D721Med (cell line): ENCODE data around the gene FASTKD3.

Source experiments
- DNase-seq: peaks from one replicate; pipeline ENCODE4 v3.0.0; 2011; ENCODE audit warnings: low spot score; ENCODE audit not compliant: insufficient read length
- FAIRE-seq: peaks from 2 replicates; lab custom pipeline; 2011; peaks lifted over from hg19 to GRCh38; lab: Jason Lieb, UNC
- TF ChIP-seq, protein P1 (sequence below): IDR thresholded peaks from 2 replicates; pipeline ENCODE4 v1.5.1; 2012; ENCODE audit warnings: mild to moderate bottlenecking, control low read depth; ENCODE audit not compliant: insufficient read depth; ENCODE audit errors: missing control alignments

The FASTKD3 gene

DNA sequence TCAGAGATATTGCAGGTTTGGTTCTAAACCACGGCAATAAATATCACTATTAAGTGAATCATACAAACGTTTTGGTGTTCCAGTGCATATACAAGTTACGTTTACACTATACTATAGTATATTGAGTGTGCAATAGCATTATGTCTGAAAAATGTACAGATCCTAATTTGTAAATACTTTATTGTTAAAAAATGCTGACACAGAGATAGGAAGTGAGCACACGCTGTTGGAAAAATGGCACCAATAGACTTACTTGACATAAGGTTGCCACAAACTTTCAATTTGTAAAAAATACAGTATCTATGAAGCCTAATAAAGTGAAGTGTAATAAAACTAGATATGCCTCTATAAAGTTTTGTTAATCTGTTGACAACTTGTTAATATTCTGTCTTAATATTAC is 33.8 kb downstream of the FASTKD3 start:
- DNase-seq: no peak
- TF ChIP-seq, protein P1, sequence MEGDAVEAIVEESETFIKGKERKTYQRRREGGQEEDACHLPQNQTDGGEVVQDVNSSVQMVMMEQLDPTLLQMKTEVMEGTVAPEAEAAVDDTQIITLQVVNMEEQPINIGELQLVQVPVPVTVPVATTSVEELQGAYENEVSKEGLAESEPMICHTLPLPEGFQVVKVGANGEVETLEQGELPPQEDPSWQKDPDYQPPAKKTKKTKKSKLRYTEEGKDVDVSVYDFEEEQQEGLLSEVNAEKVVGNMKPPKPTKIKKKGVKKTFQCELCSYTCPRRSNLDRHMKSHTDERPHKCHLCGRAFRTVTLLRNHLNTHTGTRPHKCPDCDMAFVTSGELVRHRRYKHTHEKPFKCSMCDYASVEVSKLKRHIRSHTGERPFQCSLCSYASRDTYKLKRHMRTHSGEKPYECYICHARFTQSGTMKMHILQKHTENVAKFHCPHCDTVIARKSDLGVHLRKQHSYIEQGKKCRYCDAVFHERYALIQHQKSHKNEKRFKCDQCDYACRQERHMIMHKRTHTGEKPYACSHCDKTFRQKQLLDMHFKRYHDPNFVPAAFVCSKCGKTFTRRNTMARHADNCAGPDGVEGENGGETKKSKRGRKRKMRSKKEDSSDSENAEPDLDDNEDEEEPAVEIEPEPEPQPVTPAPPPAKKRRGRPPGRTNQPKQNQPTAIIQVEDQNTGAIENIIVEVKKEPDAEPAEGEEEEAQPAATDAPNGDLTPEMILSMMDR: no peak
- no peak for FAIRE-seq

DNA sequence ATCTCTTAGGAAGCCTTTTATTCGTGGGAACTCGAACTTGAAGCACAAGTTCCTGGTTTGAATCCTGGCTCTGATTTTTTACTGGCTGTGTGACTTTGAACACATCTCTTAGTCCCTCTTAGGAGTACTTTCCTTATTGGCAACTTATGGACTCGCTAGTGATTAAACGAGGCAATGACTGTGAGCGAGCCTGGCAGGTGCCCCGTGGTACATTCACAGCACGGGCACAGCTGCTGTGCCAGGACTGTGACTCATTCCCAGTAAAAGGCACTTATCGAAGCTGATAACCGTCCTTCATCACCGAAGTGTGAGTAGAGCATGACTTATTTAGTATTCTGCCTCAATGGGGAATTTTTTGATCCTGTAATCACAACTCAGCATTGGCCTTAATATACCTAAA is 40.6 kb downstream of the FASTKD3 start:
- no peak for DNase-seq
- TF ChIP-seq, protein P1: no peak
- no peak for FAIRE-seq

DNA sequence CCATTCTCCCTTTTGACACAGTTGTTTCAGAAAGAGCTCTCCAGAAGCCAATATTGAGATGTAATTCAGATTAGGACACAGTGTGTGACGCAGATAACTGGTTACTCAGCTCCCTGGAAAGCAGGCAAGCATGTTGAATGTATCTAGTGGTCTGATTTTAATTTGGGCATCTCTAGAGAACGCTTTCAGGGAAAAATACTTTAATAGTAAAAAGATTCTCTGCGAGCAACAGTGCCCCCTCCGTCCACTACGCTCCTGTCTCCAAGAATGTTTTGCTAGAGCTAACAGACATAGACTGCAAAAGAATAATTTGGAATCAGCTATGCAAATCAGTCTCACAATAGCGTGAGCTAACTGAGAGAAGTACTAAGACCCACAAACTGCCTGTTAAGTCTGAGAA is 41.2 kb downstream of the FASTKD3 start:
- TF ChIP-seq, protein P1: no peak
- FAIRE-seq: no peak
- no peak for DNase-seq

DNA sequence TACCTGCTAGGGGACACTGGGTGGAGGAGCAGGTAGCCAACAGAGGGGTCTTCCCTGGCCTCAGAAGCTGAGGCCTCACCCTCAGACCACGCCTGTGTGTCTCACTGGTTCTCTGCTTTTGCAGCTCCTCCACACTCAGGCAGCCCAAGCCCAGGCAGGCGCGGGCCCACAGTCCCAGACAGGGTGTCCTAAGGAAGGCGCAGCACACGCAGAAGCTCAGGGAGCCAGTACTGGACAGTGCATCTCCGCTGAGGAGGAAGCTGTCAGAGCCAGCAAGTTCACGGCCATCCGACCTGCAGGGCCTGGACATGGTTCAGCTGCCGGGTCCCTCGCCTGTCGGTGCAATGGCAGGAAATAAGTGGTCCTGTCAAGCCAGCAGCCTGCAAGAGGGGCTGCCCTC is 43.2 kb downstream of the FASTKD3 start:
- no peak for FAIRE-seq

DNA sequence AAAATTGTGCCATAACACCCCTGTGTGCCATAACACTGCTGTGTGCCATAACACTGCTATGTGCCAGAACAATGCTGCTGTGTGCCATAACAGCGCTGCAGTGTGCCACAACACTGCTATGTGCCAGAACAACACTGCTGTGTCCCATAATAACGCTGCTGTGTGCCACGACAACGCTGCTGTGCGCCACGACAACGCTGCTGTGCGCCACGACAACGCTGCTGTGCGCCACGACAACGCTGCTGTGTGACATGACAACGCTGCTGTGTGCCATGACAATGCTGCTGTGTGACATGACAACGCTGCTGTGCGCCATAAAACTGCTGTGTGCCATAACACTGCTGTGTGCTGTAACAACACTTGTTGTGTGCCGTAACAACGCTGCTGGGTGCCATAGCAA is 43.8 kb downstream of the FASTKD3 start:
- TF ChIP-seq, protein P1: no peak
- DNase-seq (no peak), FAIRE-seq (no peak)

More for the DNA sequence above, 43.2 kb downstream of the FASTKD3 start:
- TF ChIP-seq, protein P1: no peak
- DNase-seq: no peak

DNA sequence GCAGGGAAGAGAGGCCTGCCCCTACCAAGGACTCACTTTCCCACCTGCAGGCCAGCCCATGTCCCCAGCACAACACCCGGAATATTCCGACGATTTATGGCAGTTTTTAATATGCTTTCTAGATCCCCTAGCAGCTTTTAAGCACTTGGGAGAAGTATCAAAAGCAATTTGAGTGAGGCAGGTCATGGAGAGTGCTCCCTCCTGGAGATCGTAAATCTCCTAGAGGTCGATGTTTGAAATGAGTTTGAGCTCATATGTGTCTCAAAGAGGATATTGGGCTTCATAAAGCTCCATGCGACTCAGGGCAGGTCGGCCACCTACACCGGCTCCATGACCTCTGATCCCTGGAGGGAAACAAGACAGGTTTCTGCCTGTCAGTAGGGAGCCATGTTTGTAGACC is 45.2 kb downstream of the FASTKD3 start:
- DNase-seq (no peak), FAIRE-seq (no peak)
- TF ChIP-seq, protein P1: no peak

DNA sequence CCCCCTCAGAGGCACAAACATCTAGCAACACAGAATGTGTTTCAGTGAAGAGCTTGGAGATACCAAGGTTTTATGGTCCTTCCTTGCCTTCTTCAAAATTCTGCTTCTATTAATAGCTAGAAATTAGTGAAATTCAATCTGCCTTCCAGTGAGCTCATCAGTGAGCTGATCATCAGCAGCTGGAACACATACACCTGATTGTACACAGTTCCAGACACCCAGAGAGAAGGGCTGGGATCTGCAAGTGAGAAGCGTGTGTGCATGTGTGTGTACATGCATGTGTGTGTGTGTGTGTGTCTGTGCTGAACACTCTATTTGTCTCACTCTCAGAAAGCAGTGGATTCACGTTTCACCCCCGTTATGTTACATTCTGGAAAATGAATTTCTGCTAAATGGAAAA is 46.4 kb downstream of the FASTKD3 start:
- TF ChIP-seq, protein P1: no peak
- no peak for FAIRE-seq
- DNase-seq: no peak
